ENCODE measurements around the gene TRAF5. TPM values are rescaled to one million over a fixed set of nuclear protein-coding genes. Genes with fewer than 3 reads are reported as not detected.

The TRAF5 gene
- total and polyA plus RNA-seq, 11 donors: 1.3 to 8.8 (median 2.1) TPM

DNA sequence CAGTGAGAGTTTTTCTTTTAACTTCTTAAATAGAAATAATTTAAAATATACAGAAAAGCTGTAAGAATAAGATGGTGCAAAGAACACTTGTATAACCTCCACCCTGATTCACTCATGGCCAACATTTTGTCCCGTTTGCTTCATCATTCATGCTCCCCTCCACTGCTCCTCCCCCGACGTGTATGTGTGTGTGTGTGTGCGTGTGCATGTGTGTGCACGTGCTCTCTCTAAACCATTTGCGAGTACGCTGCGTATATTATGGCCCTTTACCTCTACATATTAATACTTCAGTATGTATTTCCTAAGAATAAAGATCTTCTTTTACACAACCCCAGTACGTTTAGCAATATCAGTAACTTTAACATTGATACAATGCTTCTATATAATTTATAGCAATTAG, 43.0 kb downstream of the TRAF5 start:
- DNase-seq: no peak
- Histone ChIP-seq H3K36me3 (peaks cover 0 to 65% (median 20%) of the 10 kb centered on the region in 9 donors), H3K4me3 (no peak overlapping the region), H3K27me3 (no peaks in the 10 kb centered on the region), H3K4me1 (no peaks in the 10 kb centered on the region), H3K9me3 (no peaks in the 10 kb centered on the region), H3K27ac (no peak overlapping the region)
- intact Hi-C loops (cut with DNase I): no loop called here
- no peak for TF ChIP-seq POLR2A (IDR thresholded peaks at IDR 0.05)
- TF ChIP-seq, protein P1, sequence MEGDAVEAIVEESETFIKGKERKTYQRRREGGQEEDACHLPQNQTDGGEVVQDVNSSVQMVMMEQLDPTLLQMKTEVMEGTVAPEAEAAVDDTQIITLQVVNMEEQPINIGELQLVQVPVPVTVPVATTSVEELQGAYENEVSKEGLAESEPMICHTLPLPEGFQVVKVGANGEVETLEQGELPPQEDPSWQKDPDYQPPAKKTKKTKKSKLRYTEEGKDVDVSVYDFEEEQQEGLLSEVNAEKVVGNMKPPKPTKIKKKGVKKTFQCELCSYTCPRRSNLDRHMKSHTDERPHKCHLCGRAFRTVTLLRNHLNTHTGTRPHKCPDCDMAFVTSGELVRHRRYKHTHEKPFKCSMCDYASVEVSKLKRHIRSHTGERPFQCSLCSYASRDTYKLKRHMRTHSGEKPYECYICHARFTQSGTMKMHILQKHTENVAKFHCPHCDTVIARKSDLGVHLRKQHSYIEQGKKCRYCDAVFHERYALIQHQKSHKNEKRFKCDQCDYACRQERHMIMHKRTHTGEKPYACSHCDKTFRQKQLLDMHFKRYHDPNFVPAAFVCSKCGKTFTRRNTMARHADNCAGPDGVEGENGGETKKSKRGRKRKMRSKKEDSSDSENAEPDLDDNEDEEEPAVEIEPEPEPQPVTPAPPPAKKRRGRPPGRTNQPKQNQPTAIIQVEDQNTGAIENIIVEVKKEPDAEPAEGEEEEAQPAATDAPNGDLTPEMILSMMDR (IDR thresholded peaks at IDR 0.05): no peak
- no peak for ATAC-seq
- 91 to 93% (median 92%) methylated on average over 9 of the region's 9 CpGs for WGBS, 4 donors

DNA sequence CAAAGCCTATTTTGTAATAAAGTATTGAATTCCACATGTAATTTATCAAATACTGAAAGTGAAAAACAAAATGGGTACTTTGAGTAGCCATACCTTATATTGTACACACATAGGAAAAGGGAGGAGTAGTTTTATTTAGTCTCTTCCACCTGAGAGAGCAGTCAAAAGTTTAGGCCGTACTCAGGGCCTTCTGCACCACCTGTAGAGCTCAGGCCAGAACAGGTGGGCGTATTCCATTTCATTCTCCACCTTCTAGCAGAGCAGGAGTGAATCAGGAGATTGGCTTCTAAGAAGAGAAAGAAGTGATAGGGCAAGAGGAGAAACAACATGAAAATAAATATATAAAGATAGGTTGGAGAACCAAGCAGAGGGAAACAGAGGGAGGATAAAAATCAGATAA, 44.0 kb downstream of the TRAF5 start:
- DNase-seq: no peak
- Histone ChIP-seq H3K36me3 (peaks cover 0 to 63% (median 17%) of the 10 kb centered on the region in 9 donors), H3K4me3 (no peak overlapping the region), H3K27me3 (no peaks in the 10 kb centered on the region), H3K4me1 (no peaks in the 10 kb centered on the region), H3K9me3 (no peaks in the 10 kb centered on the region), H3K27ac (no peak overlapping the region)
- WGBS, 4 donors: 94 to 100% (median 96%) methylated on average over 2 of the region's 2 CpGs
- intact Hi-C loops (cut with DNase I): no loop called here
- no peak for ATAC-seq
- TF ChIP-seq, protein P1 (IDR thresholded peaks at IDR 0.05): no peak
- TF ChIP-seq POLR2A (IDR thresholded peaks at IDR 0.05): no peak

DNA sequence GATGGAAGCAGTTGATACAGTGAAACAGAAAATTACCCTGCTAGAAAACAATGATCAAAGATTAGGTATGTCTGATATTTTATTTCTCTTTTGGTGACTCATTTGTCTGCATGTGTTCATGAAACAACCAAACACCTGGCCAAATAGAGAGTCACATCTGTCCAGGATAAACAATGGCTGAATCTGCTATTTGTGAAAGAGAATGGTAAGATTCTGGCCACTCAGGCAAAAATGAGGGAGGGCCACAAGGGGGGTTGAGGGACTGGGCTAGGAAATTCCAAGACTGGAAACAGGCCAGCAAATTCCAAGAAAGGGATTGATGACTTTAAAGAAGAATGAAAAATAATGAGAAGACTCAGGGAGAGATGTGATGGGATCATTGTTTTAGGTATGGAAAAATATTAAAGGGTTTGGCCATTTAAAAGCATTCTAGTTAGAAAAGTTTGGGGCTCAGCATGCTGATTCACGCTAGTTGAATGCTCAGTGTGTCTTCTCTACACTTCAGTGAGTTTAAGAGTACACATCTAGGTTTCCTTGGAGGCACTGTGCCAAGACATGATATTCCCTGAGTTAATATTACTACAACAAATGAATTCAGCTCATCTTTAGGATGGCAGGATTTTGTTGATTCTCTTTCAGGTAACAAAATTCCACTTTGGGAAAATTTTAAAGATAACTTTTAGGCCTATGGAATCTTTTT, 44.9 kb downstream of the TRAF5 start:
- no peak overlapping the region for H3K4me3 ChIP-seq
- H3K27ac ChIP-seq: no peak overlapping the region
- no peaks in the 10 kb centered on the region for H3K4me1 ChIP-seq
- ATAC-seq: no peak
- WGBS, 4 donors: 88 to 100% (median 94%) methylated on average over 1 of the region's 1 CpG
- no peak for TF ChIP-seq POLR2A (IDR thresholded peaks at IDR 0.05)
- TF ChIP-seq, protein P1 (IDR thresholded peaks at IDR 0.05): no peak
- peaks cover 0 to 62% (median 18%) of the 10 kb centered on the region in 9 donors for H3K36me3 ChIP-seq
- no peaks in the 10 kb centered on the region for H3K9me3 ChIP-seq
- intact Hi-C loops (cut with DNase I): no loop called here
- H3K27me3 ChIP-seq: no peaks in the 10 kb centered on the region
- no peak for DNase-seq

GRCh38 chr1:211372463-211372862, 45.8 kb downstream of the TRAF5 start:
- WGBS, 4 donors: 87 to 95% (median 88%) methylated on average over 4 of the region's 4 CpGs
- no peak for ATAC-seq
- H3K4me3 ChIP-seq: no peak overlapping the region
- H3K36me3 ChIP-seq: peaks cover 0 to 57% (median 18%) of the 10 kb centered on the region in 9 donors
- no peak for DNase-seq
- H3K4me1 ChIP-seq: no peaks in the 10 kb centered on the region
- intact Hi-C loops (cut with DNase I): no loop called here
- no peaks in the 10 kb centered on the region for H3K9me3 ChIP-seq
- no peak for TF ChIP-seq POLR2A (IDR thresholded peaks at IDR 0.05)
- TF ChIP-seq, protein P1 (IDR thresholded peaks at IDR 0.05): no peak
- H3K27me3 ChIP-seq: no peaks in the 10 kb centered on the region
- no peak overlapping the region for H3K27ac ChIP-seq
